ENCODE measurements around the gene SORBS1.

SORBS1 gene

GRCh38 chr10:95289921-95290421, 271.2 kb downstream of the SORBS1 start:
- DNase-seq (ENCODE audit: low read depth) = no peak

GRCh38 chr10:95289003-95289920, 271.9 kb downstream of the SORBS1 start:
- DNase-seq (ENCODE audit: low read depth) = no peak

DNA sequence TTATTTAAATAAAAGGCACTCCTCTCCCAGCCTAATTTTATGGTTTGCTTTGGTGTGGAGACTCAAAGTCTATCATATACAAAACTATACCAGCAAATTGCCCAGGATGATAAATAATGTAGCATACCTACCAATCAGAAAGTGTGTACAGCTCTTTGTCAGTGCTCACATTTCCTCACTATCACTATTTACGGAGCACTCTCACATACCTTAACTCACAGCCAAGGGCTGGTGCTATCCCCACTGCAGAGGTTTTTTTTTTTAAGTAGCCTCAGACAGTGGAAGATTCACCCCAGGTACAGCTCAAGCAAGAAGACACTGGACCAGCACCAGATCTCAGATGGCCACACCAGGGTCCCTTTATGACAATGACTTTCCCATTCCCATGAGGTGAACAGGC, 272.9 kb downstream of the SORBS1 start:
- DNase-seq (ENCODE audit: low read depth) = no peak

DNA sequence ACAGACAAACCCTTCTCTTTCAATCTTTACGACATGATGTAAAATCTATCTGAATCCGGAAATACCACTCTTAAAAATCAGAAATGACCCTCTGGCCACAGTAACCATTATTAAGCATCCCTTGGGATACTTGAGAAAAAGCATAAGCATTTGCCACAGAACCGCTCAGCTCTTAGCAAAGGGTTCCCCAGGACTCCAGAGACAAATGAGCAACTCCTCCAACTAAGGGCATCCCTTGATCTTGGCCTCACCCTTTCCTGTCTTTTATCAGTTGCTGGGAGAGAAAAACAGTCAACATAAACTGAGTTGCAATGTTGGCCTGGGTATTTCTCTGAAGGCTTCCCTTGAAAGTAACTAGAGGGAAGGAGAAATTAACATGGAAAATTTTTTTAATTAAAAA, 273.9 kb downstream of the SORBS1 start:
- peak; percentile 38 for DNase-seq (ENCODE audit: low read depth)

DNA sequence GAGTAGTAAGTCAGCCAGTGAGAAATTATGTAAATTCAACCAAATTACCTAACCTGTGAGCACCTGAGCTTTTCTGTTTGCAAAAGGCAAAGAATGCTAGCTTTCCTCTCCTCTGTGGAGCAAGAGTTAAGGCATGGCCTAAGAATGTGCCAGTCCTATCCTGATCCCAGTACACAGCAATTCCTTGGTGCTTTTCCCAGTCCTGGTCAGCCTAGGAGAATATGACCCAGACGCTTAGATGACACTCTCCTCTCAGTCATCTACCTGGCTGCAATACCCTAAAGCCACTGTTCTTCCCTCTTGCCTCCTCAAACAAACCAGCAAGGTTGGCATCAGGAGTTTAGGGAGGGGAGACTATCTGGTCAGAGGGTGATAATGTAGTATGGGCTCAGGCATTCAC, 274.5 kb downstream of the SORBS1 start:
- DNase-seq (ENCODE audit: low read depth) = no peak

DNA sequence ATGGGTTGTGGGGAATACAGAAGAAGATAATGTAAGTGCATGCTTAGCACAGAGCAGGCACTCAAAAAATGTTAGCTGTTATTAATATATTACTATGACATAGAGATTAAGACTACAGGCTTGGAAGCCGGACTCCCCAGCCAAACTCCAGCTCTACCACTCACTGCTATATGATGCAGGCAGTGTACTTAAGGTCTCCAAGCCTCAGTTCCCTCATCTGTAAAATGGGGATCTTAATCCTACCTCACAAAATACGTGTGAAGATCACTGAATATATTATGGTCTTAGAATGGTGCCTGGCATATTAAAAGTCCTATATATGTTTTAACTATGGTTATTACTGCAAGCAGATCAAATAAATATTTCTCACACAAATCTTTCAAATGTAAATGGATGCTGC, 275.6 kb downstream of the SORBS1 start:
- no peak for DNase-seq (ENCODE audit: low read depth)

DNA sequence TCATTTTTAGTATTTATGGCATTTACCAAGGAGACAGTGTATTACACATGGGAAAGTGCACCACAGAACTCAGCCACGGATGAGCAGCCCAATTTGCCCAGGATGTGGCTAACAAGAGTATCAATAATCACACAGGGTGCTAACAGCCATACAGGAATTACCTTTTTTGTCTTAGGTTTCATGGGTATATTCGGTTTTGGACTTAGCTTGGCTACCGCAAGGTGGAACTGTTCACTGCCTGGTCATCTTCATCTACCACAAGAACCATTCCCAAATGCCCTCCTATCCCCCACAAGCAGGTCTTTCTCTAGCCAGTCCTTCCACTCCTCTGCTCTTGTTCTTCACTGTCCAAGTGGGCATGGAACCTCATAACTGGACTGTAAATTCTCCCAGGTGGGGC, 276.4 kb downstream of the SORBS1 start:
- DNase-seq (ENCODE audit: low read depth) = no peak

GRCh38 chr10:95282107-95282506, 279.1 kb downstream of the SORBS1 start:
- DNase-seq (ENCODE audit: low read depth) = no peak

GRCh38 chr10:95281206-95281605, 280.0 kb downstream of the SORBS1 start:
- no peak for DNase-seq (ENCODE audit: low read depth)

DNA sequence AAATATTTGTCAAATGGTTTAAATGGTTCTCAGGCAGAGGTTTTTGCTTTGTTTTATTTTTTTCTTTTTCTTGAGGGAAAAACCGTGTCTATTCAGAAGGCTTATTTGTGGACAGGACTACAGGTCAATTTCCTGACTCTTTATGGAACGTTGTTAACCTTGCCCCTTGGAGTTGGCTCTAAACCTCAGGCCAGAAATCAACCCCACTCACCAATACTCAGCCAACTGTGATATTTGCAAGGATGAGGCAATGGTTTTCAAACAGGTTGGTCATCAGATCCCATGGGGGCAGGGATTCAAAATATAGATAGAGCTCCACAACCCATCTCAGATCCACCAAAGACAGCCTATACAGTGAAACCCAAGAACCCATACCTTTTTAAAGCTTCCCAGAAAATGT, 280.5 kb downstream of the SORBS1 start:
- no peak for DNase-seq (ENCODE audit: low read depth)

DNA sequence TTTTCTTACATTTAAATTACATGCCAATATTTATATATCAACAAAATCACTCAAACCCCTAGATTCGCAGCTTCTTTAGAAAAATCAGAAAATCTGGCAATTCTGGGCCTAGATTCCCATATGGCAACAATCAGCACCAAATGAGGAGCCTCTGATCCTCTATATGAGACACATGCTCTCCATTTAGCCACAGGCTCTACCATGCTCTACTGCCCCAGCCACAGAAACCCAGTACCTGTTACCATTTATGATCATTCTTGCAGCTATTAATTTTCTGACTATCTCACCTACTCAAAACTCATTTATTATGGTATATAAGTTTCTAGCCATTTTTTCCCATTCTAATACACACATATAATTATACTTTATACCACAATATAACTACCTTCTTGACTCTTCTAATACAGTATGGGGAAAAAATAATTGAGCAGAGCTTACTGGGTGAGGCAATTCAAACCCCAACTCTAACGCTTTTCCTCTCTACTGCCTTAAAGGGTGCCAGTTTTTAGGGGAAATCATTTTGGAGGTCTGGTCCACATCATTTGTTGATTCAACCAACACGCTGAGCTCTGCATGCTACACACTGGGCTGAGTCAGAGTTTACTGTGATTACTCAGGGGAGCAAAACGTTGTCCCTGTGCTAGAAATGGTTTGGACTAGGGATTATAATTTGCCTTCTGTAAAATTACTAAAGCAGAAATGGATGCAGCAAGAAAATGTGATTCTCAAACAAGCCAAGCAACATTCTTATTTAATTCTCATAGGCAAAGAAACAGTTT, 281.9 kb downstream of the SORBS1 start:
- DNase-seq (ENCODE audit: low read depth) = no peak

DNA sequence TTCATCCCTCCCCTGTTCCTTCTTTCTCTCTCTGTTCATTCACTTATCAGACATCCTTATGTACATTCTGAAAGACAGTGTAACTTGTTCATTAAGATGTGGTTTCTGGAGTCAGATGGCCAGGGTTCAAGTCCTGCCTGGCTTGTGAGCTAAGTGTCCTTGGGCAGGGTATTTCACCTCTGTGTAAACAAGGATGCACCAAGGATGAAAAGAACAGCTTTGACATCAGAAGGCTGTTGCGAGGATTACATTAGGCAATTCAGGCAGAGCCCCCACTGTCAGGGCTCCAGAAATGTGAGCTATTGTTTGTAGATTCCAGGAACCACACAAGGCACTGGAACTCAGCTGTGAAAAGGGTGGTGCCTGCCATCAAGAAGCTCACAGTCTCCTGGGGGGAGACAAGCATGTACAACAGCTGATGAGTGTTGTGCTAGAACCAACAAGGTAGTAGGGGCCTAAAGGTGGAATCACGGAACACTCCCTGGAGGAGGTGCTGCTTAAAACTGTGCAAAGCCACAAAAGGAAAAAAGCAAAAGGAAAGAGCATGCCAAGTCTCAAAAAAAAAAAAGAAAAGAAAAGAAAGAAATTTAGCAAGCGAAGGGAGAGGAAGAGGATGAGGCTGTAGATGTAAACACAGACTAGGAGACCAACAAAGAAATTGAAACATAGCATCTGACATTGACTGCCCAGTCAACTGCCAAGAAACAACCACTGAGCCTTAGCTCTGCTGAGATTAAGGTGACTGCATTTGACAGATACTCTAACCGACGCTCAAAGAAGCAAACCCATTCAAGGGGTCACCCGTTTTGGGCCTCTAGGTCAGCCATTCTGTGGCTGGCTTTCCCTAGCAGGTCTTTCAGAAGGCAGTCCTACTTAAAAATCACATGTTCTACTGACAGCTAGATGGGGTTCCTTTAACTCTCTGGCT, 282.8 kb downstream of the SORBS1 start:
- no peak for DNase-seq (ENCODE audit: low read depth)

GRCh38 chr10:95277614-95278013, 283.6 kb downstream of the SORBS1 start:
- no peak for DNase-seq (ENCODE audit: low read depth)

DNA sequence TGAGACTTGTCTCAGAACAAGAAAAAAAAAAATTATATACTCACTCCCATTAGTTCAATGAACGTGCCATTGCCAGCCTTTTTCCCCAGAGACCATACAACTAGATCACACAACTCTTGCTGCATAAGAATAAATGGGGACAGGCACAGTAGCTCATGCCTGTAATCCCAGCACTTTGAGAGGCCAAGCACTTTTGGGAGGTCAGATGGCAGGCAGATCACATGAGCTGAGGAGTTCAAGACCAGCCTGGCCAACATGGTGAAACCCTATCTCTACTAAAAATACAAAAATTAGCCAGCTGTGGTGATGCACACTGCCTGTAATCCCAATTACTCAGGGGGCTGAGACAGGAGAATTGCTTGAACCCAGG, 284.0 kb downstream of the SORBS1 start:
- no peak for DNase-seq (ENCODE audit: low read depth)

DNA sequence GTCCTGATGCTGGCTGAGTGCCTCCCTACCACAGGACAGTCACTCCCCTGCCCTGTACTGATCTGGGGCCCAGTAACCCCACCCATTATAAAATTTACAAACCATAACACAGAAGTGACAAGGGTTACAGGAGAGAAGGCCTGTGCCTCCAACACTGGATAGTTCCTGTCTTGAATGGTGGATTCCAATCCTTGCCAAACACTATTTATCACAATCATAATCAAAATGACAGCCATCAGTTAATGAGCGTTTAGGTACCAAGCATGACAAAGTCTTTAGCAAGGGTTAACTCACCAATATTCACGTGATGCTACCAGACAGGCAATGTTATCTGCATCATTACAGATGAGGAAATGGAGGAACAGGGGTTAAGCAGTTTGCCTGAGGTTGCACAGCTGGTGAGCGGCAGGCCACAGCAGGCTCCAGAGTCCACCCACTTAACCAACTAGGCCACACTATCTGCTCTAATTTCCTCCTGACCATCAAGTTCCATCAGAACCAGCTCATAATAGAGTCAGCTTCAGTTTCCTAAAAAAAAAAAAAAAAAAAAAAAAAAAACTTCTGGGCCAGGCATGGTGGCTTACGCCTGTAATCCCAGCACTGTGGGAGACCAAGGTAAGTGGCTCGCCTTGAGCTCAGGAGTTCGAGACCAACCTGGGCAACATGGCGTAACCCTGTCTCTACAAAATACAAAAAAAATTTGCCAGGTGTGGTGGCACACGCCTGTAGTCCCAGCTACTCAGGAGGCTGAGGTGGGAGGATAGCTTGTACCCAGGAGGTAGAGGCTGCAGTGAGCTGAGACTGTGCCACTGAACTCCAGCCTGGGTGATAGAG, 284.6 kb downstream of the SORBS1 start:
- no peak for DNase-seq (ENCODE audit: low read depth)

DNA sequence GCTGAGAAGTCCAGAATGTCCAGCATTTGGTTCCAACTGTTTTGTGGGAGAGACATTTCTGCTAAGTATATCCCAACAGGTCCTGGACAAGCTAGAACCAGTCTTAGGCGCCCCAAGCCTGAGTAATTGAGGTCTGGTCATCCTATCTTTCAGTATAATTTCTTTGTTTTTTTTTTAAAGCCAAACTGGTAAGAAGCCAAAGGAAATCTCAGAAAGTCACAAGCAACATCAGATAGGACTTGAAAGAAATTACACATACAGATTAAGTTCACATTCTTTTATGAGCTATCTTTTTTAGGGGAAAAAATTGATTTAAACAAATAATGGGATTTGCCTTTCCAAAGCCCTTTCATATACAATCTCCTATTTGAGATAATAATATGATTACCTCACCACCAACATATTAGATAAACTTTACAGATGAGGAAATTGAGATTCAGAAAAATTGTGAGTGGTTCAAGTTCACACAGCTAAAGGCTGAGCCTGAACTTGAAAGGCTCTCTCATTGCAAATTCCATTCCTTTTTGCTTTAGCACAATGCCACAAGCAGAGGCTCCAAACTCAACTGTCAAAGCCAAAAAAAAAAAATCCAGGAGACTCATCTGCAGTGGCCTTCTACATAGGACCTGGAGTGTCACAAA, 285.3 kb downstream of the SORBS1 start:
- no peak for DNase-seq (ENCODE audit: low read depth)

- no peak for DNase-seq (ENCODE audit: low read depth)
Observed at GRCh38 chr10:95273393-95274312, 287.5 kb downstream of the SORBS1 start.

- DNase-seq (ENCODE audit: low read depth) = no peak
Observed at GRCh38 chr10:95268438-95268837, 292.7 kb downstream of the SORBS1 start.

DNA sequence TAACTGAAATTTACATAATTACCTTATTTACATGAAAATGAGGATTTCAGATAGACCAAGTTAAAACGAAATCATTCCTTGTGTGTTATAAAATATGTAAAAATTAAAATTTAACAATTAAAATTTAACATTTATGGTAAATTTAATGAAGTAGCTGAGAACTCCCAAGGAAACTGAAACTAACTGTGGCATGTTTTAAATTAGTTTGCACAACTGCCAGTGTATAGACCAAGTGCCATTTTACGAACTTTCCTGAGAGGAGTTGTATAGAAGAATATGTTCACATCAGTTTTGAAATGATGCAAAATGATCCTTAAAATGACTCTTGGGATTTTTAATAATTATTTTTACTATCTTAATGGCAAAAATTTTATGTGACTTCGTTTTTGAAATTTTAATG, 293.9 kb downstream of the SORBS1 start:
- DNase-seq (ENCODE audit: low read depth) = no peak

Measured in stromal cell of bone marrow (primary cell).